HG02798 (cell line): ENCODE measurements around the gene GRK5.

Source experiments
- ATAC-seq: cut with Tn5 transposase; IDR thresholded peaks from one replicate; pipeline ENCODE4 v1.9.1; 2021; ENCODE audit warnings: mild to moderate bottlenecking; ENCODE audit not compliant: unreplicated experiment, poor library complexity

The GRK5 gene

DNA sequence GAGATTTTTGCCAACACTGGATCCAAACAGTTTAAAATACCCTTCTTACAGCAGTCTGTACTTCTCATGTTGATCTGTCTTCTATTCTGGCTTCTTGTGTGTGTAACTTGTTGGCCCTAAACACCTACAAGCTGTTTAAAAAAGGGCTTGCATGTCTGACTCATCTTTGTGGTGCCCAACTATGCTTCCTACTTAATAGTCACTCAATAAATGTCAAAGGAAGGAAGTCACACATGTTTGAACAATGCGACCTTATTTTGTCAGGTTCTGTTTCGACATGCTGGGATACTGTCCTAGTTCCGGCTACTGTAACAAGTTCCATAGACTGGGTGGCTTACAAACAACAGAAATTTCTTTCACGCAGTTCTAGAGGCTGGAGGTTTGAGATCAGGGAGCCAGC lies 9.4 kb upstream of the GRK5 start:
- no peak for ATAC-seq

DNA sequence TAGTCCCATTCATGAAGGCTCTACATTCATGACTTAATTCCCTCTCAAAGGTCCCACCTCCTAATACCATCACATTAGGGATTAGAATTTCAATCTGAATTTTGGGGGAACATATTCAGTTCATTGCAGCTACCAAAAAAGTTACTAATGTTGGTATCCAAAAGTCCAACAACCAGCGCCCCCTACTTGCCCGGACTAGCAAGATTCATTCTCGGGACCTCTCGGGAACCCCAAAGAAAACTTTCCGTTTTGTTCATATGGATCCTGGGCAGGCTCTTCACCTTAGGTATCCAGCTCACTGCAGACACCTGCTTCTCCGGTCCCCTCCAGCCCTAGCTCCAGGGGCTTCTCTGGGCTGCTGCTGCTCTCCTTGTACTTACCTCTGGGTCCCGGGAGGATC lies 8.9 kb upstream of the GRK5 start:
- ATAC-seq = no peak

DNA sequence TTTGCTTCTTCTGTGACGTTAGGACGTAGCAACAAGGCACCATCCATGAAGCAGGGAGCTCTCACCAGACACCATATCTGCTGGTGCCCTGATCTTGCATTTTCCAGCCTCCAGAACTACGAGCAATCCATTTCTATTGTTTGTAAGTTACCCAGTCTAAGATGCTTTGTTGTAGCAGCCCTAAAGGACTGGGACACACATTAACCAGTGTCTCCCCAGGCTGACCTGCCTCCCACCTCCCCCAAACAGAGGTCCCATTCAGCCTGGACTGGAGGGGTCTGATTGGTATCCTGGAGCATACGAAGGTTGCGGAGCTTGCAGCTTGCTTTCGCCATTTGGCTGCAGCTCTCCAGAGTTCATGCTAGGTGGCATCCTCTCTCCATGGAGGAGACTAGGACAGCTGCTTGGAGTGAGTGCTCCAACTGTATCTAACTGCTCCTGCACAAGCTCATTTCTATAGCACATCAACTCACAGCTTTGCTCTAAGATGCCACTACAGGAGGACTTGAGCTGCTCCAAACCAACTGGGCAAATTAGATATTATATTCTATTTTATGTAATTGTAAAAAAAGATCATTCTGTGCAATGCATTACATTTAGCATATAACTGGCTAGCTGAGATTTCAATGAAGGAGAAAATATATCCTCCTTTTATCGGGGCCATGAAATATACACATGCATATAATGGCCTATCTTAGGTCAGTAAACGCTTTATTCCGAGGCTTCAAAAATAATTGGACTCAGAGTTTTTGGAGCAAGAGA lies 8.0 kb upstream of the GRK5 start:
- peak; percentile 41 for ATAC-seq

DNA sequence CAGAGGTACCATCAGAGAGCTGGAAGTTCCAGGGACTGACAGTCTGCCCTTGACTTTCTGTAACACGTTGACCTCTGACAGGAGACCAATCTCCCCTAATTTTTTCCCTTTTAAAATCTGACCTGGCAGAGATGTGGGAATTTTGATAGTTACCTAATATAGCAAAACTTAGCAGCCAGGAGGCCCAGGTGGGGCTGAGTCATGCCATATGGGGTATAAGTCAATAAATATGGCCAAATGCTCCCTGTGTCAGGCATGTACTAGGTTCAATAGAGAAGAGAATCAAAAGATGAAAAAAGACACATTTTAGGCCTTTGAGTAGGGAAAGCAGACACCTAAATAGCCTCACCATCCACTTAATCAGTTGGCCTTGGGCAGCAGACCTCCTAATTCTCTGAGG lies 6.1 kb upstream of the GRK5 start:
- ATAC-seq = no peak

DNA sequence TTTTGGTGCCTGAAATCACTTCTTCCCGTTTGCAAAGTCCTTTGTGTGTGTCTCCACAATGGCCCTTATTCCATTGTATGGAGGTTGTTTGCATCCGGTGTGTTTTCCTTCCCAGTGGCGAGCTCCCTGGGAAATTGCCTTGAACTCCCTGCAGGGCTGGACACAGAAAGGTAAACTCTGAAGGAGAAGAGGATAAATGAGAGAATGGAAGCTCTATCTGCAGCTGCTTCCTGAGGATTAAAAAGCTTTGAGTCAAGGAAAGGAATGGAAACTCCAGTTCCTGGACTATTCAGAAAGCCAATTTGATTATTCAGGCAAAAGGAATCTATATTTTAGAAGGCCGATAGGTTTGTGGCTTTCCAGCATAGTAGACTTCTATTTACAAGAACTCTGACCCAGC lies 4.4 kb upstream of the GRK5 start:
- ATAC-seq = no peak

DNA sequence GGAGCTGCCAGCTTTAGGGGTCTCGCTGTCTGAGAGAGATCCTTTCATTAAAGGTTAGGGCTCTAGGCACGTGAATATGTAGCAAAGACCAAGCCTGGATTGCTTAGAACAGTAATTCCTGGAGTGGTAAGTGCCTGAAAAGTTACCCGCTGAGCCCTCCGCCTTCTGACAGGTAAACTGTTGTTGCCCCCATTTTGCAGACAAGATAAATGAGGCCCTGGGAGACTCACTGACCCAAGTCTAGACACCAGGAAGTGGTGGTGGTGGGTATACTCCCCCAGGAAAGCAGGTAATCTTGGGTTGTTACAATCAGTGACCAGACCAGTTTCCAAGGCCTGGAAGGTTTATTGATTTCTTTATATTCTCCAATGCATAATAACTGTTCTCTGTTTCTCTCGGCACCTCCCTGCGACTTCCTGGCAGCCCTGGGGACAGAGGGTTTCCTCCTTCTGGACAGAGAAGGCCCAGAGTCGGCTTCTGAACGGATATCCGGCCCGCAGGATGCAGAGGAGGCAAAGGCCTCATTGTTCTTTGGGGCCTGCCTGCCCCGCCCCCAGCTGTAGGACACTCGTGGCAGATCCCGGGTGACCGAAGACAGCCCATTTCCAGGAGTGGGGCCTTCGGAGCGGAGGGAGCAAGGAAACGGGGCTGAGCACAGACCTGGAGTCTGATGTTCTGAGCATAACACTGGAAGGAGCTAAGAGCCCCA lies 1.3 kb upstream of the GRK5 start:
- peak; percentile 20 for ATAC-seq

DNA sequence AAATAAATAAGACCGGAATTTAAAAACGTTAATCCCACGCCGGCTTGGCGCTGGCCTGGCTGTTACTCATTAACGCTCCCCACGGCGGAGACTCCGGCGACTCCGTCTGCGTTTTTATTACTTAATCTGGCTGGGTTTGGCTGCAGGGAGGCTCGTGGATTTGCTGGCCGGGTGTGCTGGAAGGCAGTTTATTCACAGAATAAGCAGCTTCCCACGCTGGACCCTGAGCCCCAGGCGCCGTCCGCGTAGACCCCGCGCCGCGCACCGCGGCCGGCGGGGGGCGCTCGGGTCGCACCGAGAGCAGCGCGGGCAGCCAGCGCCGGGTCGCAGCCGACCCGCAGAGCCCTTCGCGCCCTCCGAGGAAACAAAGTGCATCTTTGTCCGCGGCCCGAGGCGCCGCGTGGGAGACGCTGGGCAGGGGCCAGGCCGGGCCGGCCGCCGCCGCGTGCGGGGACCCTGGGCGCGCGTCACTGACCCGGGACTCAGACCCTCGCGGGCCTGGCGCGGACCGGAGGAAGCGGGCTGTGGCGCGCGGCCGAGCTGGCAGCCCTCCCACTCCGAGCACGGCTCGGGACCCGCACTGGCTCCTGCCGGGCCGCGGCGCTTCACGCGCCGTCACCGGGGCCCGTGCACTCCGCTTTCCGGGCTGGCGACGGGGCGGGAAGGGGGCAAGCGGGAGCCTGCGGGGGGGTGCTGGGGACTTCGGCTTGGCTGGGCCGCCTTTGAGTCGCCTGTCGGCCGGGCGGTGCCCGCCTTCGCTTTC lies 587 bp upstream of the GRK5 start:
- peak; percentile 60 for ATAC-seq

DNA sequence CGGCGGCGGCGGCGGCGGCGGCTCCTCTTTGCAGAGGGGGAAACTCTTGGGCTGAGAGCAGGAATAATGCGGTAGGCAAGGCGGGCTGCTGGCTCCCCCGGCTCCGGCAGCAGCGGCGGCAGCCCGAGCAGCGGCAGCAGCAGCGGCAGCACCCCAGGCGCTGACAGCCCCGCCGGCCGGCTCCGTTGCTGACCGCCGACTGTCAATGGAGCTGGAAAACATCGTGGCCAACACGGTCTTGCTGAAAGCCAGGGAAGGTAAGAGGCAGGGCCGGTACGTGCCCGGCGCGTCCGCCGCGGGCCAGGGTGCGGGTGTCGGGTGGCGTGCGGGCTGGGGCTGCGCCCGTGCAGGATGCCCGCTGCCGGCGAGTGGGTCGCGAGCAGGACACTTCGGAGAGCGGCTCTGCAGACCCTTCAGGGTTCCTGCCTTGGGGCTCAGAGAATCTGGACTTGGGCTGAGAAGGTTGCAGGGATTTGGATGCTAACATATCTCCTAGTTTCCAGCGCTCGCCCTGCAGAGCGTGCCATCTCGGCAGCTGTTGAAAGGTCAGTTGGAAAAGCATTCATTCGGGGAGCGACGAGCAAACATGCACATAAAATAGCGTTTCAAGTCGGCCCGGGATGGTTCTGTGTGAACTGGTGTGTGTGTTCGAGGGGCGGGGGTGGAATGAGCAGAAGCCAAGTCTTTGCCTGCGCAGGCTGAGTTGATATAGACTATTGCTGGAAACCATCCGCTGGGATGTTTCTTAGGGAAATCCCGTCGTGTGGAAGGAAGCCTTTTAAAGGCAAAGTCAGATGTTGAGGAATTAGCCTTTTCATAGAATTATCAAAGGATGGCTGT lies 562 bp downstream of the GRK5 start:
- peak; percentile 8 for ATAC-seq

DNA sequence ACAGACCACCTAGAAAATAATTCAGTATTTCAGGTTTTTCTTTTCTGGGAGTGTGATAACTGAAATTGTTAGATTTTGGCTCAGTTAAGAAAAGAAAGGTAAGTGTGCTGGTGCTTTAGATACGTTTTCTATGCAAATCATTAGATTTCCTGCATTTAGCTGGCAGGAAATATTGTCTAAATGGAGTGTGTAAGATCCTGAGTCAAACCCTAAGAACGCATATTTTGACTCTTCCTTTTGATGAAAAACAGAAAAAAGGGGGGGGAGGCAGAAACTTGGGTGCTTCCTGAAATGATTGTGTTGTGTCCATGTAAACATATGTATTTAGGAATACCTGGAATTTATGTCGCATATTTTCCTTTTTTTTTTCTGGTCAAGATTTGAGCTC lies 1.2 kb downstream of the GRK5 start:
- no peak for ATAC-seq

DNA sequence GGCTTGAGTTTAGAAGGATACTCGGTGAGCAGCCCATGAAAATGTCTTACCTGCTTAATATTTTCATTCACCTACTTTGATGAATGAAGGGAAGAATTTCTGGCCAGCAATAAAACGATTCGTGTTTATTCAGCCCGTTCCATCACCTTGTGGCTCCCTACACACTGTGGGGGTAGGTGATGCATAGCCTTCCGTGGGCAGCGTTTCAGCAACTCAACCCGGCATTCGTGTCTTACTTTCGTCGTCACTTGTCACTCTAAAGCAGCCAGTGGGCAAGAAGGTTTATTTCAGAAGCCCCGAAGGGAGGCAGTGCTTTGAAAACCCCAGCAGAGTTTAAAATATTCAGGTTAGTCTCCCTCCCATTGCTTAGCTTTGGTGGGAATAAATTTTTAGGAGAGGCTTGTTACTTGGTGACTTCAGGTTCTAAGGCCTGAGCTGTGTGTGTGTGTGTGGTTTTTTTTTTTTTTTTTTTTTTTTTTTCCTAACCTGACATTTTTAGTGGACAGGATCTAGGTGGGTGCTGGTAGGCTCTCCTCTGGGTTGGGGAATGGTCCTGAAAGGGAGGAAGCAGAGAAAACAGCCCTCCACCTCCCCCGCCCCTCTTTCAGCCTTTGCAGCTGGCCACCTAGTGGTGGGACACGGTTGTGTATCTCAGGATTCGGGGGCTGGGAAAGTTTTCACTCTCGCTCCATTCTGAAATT lies 1.8 kb downstream of the GRK5 start:
- no peak for ATAC-seq

DNA sequence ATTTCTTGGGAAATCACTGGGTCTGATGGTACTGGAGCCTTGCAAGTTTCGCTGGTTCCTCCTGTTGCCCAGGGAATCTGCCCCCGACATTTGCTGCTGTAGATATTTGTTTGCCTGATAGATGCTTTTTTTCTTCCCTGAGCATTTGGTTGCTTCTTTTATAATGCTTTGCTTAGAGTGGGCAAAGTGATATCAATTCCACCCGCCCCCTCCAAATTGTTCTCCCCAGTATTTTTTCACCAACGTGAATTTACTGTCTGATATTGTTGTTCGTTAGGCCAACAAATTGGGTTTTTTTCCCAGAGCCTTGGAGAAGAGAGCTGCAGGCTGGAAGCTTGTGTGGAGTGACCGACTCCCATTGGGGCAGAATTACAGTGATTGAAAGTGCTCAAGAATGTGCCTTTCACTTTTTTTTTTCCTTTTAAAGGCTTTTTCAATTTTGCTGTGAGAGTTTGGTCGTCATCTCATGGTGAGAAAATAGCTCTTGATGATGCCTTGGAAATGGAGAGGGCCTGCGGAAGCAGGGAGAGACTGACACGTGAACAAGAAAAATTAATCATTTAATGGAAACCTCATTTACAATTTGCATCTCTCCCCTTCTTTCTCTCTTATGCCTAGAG lies 2.5 kb downstream of the GRK5 start:
- ATAC-seq = no peak

DNA sequence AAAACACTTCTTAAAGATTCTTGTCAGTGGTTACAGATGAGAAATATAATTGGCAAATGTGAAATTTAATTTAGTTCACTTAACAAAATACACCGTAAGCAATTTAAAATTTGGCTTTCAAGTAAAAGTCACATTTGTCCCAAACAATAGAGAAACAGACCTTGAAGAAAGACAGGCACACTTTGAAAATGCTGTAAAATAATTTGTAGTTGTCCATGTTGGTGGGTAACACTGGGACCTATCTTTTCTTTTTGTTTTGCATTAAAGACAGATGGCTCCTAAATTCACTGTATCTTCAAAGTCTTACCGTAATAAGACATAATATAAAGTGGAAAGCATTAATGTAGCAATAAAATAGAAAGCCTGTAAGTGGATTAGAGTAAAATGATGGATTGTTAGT lies 3.3 kb downstream of the GRK5 start:
- no peak for ATAC-seq

DNA sequence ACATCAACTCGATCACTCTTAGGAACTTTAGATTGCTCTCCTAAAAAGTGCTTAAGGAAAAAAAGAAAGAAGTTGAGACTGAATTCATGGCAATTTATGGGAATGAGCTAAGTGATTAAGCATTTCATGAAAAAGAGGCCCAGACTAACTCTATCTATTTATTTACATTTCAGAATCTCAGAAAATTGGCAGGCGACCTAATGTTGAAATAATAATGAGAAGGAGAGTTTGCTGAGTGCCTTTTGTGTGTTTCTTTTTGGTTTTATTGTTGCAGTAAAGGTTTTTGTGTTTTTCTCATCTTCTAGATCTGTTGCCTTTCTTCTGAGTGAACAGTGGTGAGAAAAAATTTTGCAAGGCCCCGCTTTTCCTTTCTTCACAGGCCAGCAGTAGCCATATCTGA lies 3.8 kb downstream of the GRK5 start:
- ATAC-seq = no peak

DNA sequence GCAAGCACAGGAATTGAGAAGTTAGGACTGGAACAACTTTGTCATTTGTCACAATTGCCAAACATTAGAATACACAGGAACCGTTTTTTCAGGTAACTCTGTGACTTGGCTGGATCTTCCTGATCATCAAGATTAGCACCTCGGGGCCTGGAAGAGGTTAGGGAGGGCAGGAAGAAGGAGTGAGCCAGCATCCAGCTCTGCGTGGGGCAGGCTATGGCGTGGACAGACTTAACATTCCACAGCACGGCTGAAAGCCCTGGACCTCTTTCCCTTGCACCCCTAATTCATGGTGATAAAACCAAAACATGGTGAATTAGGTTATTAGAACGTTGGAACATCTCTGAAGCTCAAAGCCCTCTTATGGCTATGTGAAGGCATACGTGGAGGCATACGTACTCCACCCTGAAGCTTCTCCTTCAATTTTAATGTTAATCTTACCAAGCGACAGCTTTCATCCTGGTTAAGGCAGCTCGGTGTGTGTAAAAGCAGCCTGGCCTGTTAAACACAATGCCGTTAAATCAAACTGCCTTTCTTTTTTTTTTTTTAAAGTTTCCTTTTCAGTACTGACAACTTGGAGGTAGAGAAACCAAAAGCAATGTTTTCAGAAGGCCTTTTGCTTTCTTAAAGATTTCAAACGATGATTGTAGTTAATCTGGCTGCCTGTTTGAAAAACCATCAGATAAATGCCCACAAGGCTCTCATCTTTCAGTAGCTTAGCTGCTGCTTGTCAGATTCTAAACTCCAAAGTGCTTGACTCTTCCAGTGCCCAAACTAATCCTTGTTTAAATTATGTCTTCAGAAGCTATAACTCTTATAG lies 4.5 kb downstream of the GRK5 start:
- ATAC-seq = no peak

DNA sequence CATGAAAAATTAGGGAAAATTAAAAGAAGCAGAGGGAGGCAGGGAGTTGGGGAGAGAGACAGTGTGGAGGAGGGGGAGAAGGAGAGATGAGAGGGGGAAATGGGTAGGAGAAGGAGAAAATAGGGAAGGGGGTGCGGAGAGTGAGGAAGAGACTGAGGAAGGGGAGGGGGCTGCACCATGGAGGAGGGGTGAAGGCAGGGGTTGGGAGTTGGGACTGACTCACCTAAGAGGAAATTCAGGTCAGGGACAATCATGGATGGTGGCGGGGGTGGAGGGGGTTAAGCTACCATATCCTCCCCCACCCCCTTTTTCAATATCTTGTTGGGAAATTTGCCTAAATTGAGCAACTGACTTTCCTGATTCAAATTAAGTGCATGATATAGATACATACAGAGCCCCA lies 8.0 kb downstream of the GRK5 start:
- ATAC-seq = no peak

DNA sequence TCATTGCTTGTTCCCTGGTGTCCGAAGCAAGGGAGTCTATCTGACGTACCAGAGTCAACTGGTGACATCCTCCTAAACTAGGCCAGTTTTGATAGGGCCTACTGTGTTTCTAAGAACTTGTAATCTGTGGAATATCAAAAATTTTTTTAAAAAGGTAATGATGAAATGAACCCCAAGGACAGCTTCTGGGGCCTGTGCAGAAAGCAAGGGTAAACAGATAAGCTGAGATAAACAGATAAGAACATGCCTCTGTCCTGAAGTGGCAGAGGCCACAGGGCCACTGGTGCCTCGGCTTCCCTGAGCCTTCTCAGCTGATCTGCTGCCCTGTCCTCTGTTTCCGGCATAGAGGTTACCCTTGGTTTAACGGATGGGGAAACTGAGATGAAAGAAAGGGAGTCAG lies 8.8 kb downstream of the GRK5 start:
- no peak for ATAC-seq

DNA sequence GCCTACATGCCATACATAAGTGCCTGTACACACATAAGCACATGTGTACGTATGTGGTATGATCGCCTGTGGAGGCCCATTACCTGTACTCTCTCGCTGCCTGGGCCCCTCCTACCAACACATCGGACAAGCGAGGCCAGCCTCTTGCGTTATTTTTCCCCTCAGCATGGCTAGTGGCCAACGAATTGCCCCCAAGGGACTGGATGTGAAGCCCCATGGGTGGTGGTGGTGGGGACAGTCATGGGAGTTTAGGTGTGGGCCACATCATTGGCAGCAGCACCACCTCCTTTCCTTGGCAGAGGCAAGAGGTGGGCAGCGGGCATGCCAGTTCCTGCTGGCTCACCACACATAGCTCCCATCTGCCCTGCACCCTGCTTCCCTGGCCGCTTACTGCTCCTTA lies 10.0 kb downstream of the GRK5 start:
- no peak for ATAC-seq

DNA sequence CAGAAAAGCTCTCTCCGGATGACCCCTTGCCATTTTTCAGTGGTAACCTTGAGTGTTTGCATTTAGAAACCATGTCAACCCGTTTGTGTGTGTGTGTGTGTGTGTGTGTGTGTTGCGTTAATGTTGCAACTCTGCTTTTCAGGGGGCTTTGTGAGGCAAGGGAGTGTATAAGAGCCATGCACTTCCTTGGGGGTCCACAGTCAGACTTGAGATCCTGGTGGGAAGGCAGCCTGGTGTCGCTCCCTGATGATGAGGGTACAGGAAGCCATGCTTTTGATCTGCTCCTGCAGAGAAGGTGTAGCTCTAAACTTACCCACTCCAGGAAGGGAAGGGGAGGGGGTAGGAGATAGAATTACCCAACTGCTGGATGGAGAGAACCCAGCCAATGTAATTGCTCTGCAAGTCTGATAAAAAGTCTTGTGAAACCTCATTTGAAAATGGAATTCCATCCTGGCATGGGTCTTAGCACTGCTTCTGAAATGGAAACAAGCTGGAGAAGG lies 10.7 kb downstream of the GRK5 start:
- no peak for ATAC-seq

DNA sequence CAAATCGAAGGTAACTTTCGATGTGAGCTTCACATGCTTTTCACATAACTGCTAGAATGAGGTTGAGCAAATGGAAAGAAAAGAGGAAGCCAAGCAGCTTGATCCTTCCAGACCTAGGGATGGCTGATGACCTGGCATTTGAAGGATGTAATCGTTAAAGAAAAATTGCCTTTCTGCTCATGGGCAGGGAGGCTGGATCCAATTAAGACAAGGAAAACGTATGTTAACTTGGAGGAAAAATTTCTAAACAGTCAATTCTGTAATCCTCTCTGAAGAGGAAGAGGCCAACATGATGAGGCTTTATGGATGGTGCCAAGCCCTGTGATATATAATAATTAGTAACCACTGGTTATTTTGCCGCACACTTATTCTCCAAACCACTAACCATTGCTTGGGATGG lies 12.5 kb downstream of the GRK5 start:
- no peak for ATAC-seq
